GM18507 (cell line): ENCODE measurements around the gene GRPEL2.

Experiments
- DNase-seq: peaks from one replicate; pipeline ENCODE4 v3.0.0; 2011; ENCODE audit warnings: low read depth; ENCODE audit not compliant: insufficient read length; ENCODE audit errors: extremely low spot score
- FAIRE-seq: peaks from 2 replicates; lab custom pipeline; 2011; peaks lifted over from hg19 to GRCh38; lab: Jason Lieb, UNC

The GRPEL2 gene

DNA sequence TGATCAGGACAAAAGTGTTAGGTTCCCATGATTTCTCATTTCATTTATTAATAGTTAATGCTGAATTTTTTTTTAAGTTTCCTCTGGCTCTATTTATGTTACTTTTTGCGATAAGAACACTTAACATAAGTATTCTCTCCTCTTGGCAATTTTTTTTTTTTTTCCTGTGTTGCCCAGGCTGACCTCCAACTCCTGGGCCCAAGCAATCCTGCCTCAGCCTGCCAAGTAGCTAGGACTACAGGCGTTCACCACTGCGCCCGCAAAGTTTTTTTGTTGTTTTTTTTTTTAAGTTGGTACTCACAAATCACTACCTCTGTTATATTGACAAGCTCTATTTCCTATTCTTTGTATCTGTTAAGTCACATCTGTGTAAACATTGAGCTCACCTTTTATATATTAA, 6.9 kb downstream of the GRPEL2 start:
- no peak for FAIRE-seq

DNA sequence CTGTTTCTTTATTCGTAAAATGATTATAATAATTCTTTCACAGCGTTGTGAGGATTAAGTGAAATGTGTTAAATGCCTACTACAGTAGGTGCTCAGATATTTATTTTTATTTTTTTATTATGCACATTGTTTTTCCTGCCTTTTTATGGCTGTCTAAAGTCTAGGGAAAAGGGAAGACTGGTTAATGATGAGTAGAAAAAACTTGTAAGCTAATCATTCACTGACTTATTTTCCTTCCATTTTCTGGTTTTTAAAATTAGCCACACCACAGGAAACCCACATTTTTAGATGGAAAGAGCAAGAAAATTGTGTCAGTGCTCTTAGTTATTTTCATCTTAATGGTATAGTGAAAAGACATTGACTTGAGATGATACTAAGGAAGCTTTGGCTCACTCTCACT, 8.6 kb downstream of the GRPEL2 start:
- FAIRE-seq = no peak
- no peak for DNase-seq

More for the DNA sequence above, 6.9 kb downstream of the GRPEL2 start:
- DNase-seq = no peak

DNA sequence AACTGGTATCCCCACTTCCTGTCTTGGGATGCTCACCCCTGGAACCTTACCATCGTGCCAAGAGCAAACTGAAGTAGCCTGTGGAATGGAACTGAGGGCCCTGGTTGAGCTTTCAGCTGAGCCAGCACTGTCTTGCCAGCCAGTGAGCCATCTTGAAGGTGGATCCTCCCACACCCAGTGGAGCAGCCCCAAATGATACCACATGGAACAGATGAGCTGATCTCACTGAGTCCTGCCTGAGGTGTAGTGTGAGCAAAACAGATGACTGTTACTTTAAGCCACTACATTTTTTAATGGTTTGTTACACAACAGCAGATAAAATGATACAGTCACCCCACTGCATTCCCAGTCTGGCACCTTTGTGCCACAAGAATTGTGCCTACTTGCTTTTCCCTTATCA, 10.4 kb downstream of the GRPEL2 start:
- DNase-seq = no peak
- no peak for FAIRE-seq

- DNase-seq = no peak
Observed at GRCh38 chr5:149356391-149356790, 11.1 kb downstream of the GRPEL2 start.

GRCh38 chr5:149357370-149358293, 12.3 kb downstream of the GRPEL2 start, which contains the start of gene PCYOX1L:
Gene PCYOX1L, plus strand, starts transcription at chr5:149358046. Its CDS starts 23 bp downstream, at chr5:149358069.
- peak; percentile 92 for DNase-seq
- peak; percentile 92 for FAIRE-seq

More at GRCh38 chr5:149356391-149356790, 11.1 kb downstream of the GRPEL2 start:
- FAIRE-seq = no peak

DNA sequence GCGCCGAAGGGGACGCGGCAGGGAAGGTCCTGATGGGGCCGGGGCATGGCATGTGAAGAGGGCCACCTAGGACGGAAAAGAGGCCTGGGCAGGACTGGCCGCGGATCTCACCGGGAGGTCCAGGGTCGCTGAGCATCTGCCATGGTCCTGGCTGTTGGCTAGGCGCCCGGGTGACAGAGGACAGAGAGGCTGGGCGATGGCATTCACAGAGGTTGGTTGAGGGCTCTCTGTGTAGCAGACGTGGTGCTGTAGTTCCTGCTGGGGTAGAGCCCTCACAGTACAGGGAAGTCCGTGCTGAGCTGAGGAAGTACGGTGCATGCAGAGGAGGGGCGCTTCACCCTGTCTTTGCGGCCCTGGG, 13.0 kb downstream of the GRPEL2 start:
- no peak for FAIRE-seq
- DNase-seq = no peak

- DNase-seq = no peak
Observed at GRCh38 chr5:149358868-149359495, 13.7 kb downstream of the GRPEL2 start.

DNA sequence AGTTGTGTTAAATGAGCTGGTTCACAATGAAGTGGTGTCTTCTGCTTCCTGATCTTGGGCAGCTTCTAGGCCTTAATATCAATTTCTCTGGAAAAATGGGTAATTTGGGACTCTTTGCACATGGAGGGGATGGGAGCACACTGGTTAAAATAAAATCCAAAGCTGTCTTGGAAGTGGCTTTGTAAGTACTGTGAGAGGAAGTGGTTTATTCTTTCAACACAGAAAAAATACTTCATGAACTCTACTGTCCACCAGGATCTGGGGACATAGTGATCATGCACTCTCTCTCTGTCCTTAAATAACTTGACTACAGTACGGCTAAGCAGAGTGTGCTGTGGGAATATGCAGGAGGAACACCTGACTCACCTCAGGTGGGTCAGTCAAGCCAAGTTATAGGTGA, 15.0 kb downstream of the GRPEL2 start:
- FAIRE-seq (no peak), DNase-seq (no peak)

More at GRCh38 chr5:149358868-149359495, 13.7 kb downstream of the GRPEL2 start:
- FAIRE-seq = no peak

DNA sequence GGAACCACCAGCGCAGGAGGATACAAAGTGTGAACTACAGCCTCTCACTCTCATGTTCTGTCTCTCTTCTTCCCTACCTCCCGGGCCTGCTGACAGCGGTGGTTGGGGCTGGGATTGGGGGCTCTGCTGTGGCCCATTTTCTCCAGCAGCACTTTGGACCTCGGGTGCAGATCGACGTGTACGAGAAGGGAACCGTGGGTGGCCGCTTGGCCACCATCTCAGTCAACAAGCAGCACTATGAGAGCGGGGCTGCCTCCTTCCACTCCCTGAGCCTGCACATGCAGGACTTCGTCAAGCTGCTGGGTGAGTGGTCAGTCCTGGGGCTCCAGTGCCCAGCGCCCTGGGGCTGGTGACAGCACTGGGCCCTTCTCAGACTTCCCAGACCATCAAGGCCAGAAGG, 17.2 kb downstream of the GRPEL2 start:
- FAIRE-seq (no peak), DNase-seq (no peak)

DNA sequence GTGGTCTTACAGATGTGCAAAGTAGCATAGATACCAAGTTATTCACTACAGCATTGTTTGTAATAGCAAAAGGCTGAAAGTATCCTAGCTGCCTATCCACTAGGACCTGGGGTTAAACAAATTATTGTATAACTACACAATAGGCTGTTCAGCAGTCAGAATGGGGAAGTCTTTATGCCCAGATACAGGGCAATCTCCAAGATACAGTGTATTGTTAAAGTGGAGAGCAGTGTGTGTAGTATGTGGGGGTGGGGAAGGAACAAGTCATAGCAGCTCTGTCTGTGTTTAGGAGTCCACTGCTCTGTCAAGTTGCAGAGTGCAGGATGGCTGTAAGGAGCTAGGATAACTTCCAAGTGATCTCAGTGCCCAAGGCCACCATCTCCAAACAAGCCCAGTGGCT, 18.1 kb downstream of the GRPEL2 start:
- FAIRE-seq (no peak), DNase-seq (no peak)

- no peak for DNase-seq
- FAIRE-seq = no peak
Observed at GRCh38 chr5:149363936-149364335, 18.6 kb downstream of the GRPEL2 start.

GRCh38 chr5:149364719-149365118, 19.4 kb downstream of the GRPEL2 start:
- DNase-seq (no peak), FAIRE-seq (no peak)

DNA sequence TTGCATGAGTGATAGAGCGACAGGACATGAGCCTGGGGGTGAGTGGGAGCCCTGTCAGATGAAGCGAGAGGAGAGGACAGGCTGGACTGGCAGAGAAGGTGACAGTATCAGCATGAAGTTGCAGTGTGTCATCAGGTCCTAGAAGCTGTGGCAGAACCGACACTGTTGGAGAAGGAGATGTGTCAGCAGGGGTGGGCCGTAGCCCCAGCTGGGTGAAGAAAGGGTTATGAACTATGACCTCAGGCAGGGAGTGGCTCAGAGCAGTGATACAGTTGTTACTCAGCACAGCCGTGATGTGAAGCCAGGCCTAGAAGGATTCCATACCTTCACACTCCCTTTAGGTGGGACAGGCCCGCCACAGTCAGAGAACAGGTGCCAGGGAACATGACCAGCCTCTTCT, 20.1 kb downstream of the GRPEL2 start:
- FAIRE-seq = no peak
- no peak for DNase-seq

GRCh38 chr5:149366169-149366729, 20.9 kb downstream of the GRPEL2 start:
- DNase-seq (no peak), FAIRE-seq (no peak)

GRCh38 chr5:149367249-149367971, 22.1 kb downstream of the GRPEL2 start:
- peak; percentile 45 for DNase-seq
- FAIRE-seq = peak; percentile 78

DNA sequence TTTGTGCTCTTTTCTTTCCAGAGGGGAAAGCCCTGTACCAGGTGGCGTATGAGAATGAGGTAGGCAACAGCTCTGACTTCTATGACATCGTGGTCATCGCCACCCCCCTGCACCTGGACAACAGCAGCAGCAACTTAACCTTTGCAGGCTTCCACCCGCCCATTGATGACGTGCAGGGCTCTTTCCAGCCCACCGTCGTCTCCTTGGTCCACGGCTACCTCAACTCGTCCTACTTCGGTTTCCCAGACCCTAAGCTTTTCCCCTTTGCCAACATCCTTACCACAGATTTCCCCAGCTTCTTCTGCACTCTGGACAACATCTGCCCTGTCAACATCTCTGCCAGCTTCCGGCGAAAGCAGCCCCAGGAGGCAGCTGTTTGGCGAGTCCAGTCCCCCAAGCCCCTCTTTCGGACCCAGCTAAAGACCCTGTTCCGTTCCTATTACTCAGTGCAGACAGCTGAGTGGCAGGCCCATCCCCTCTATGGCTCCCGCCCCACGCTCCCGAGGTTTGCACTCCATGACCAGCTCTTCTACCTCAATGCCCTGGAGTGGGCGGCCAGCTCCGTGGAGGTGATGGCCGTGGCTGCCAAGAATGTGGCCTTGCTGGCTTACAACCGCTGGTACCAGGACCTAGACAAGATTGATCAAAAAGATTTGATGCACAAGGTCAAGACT, 22.8 kb downstream of the GRPEL2 start:
- DNase-seq (no peak), FAIRE-seq (no peak)

DNA sequence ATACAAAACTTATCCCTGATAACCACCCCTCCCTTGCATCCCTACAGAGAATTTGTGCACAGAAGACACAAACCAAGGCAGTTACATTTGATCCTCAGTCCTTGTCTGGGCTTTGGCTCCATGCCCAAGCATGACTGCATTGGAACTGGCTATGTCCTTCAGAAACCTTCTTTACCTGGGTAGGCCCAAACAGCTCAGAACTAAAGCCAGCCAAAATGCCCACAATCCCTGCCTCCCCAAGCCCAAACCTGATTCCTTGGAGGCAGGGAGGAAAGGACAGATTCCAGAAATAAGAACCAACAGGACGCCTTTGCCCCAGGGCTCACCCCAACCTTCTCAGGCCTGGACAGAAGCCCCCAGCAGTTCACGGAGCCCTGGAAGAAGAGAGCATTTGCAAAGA, 25.6 kb downstream of the GRPEL2 start:
- DNase-seq = no peak
- no peak for FAIRE-seq

DNA sequence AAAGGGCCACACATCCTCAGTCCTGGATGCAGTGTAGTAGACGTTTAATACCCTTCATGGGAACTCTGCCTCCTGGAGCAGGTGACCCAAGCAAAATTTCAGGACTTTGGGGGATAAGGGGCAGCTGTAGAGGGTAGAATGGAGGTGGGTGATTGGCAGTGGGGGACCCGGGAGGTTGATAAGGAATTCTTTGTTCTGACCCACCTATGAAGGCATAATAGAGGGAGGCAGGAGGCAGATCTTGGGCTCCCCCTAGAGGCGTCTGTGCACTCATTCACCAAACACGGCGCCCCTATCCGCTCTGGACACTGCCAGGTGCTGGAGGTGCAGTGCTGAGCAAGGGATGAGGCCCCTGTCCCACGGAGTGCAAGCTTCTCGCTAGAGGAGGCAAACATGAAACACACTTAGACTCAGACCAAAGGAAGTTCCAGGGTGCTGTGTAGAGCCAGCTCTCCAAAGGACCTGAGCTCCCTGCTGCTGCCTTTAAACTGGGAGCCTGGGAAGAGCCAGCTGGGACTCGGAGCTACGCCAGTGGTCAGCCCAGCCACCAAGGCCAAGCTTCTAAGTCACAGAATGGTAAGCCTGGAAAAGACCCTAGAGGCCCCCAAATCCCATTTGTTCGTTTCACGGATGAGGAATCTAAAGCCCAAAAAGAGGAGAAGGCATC, 26.1 kb downstream of the GRPEL2 start:
- peak; percentile 70 for FAIRE-seq

More for the DNA sequence above, 26.1 kb downstream of the GRPEL2 start:
- DNase-seq = peak; percentile 43
